IMR-90 (cell line): ENCODE data around the gene TBCE. TPM values are rescaled to one million over a fixed set of nuclear protein-coding genes. Genes with fewer than 3 reads are reported as not detected.

Experiments used
- ATAC-seq: fragments of 200-7000 bp; cut with Tn5 transposase; 2 replicates; pipeline ENCODE4 v1.9.1; 2020; ENCODE audit warnings: low read depth, mild to moderate bottlenecking, moderate library complexity
- BruUV-seq: library from RNA; stranded (reverse); fragments of 400-500 nt; replicated peaks from 2 replicates; lab custom pipeline; 2021; lab: Mats Ljungman, UMichigan
- CTCF ChIA-PET: fragments of 300-600 bp; formaldehyde crosslinking; extraction: SDS; loops from one replicate; lab custom pipeline; 2021; ENCODE audit warnings: antibody characterized with exemption; lab: Yijun Ruan, JAX
- POLR2A ChIA-PET: fragments of 300-600 bp; sonication (Branson Sonifier 250); formaldehyde crosslinking; loops from one replicate; lab custom pipeline; 2022; ENCODE audit warnings: antibody characterized with exemption; ENCODE audit not compliant: unreplicated experiment; lab: Charles Lee
- DNase-seq: peaks from one replicate; pipeline ENCODE4 v3.0.0; 2013
- H2AFZ ChIP-seq: replicated peaks from 2 replicates; pipeline ENCODE3; 2013; ENCODE audit warnings: low read length, mild to moderate bottlenecking; ENCODE audit not compliant: poor library complexity
- H2AK5ac ChIP-seq: 2 replicates; pipeline ENCODE4 v1.6.1; 2013; ENCODE audit warnings: low read depth, low read length, inconsistent platforms
- H2AK9ac ChIP-seq: replicated peaks from 2 replicates; pipeline ENCODE3; 2013; ENCODE audit warnings: mild to moderate bottlenecking, low read depth, low read length, moderate library complexity; ENCODE audit not compliant: poor library complexity
- H2BK120ac ChIP-seq: 2 replicates; pipeline ENCODE4 v1.6.1; 2013; ENCODE audit warnings: low read depth, low read length, inconsistent platforms
- H2BK15ac ChIP-seq: 3 replicates; pipeline ENCODE4 v1.6.1; 2013; ENCODE audit warnings: low read depth, low read length, inconsistent platforms
- H2BK20ac ChIP-seq: 2 replicates; pipeline ENCODE4 v1.6.1; 2013; ENCODE audit warnings: low read depth, mild to moderate bottlenecking, inconsistent platforms, low read length, moderate library complexity
- H2BK5ac ChIP-seq: 2 replicates; pipeline ENCODE4 v1.6.1; 2013; ENCODE audit warnings: mild to moderate bottlenecking, low read depth, low read length, inconsistent platforms; ENCODE audit not compliant: poor library complexity, severe bottlenecking
- H3K14ac ChIP-seq: replicated peaks from 2 replicates; pipeline ENCODE4 v1.6.1; 2013; ENCODE audit warnings: low read depth, low read length, inconsistent platforms
- H3K18ac ChIP-seq: 2 replicates; pipeline ENCODE4 v1.6.1; 2013; ENCODE audit warnings: low read depth, low read length, control low read depth
- H3K23ac ChIP-seq: 2 replicates; pipeline ENCODE4 v1.6.1; 2013; ENCODE audit warnings: low read depth, low read length, inconsistent platforms
- H3K27ac ChIP-seq: 2 replicates; pipeline ENCODE4 v1.5.1; 2013; ENCODE audit warnings: mild to moderate bottlenecking, control low read depth, low read length; ENCODE audit not compliant: insufficient read depth
- H3K27me3 ChIP-seq: 2 replicates; pipeline ENCODE4 v1.6.1; 2013; ENCODE audit warnings: low read length; ENCODE audit not compliant: control insufficient read depth, insufficient read depth
- H3K36me3 ChIP-seq: 2 replicates; pipeline ENCODE4 v1.6.1; 2013; ENCODE audit warnings: low read length, mixed read lengths; ENCODE audit not compliant: control insufficient read depth, insufficient read depth
- H3K4ac ChIP-seq: 2 replicates; pipeline ENCODE4 v1.6.1; 2013; ENCODE audit warnings: low read depth, low read length, inconsistent platforms
- H3K4me1 ChIP-seq: 2 replicates; pipeline ENCODE4 v1.6.1; 2013; ENCODE audit warnings: low read length, mixed read lengths; ENCODE audit not compliant: control insufficient read depth, insufficient read depth
- H3K4me2 ChIP-seq: 2 replicates; pipeline ENCODE4 v1.6.1; 2013; ENCODE audit warnings: low read depth, mild to moderate bottlenecking, control low read depth, low read length, moderate library complexity
- H3K4me3 ChIP-seq: 2 replicates; pipeline ENCODE4 v1.5.1; 2013; ENCODE audit warnings: low read depth, mild to moderate bottlenecking, control low read depth, low read length, moderate library complexity; ENCODE audit not compliant: insufficient read depth
- H3K56ac ChIP-seq: 2 replicates; pipeline ENCODE4 v1.6.1; 2013; ENCODE audit warnings: low read length, inconsistent platforms; ENCODE audit not compliant: insufficient read depth; ENCODE audit errors: extremely low read depth
- H3K79me1 ChIP-seq, 2 experiments: 2 replicates each; pipeline ENCODE4 v1.6.1; 2013; ENCODE audit warnings: low read length in 2 of 2, inconsistent platforms in 1 of 2, low read depth in 1 of 2
- H3K9ac ChIP-seq: 2 replicates; pipeline ENCODE4 v1.6.1; 2013; ENCODE audit warnings: low read depth, low read length, control low read depth
- H3K9me1 ChIP-seq: 2 replicates; pipeline ENCODE4 v1.6.1; 2013; ENCODE audit warnings: low read length, inconsistent platforms; ENCODE audit not compliant: insufficient read depth
- H3K9me3 ChIP-seq: 2 replicates; pipeline ENCODE4 v1.6.1; 2013; ENCODE audit warnings: low read length; ENCODE audit not compliant: control insufficient read depth, insufficient read depth
- H4K20me1 ChIP-seq: 2 replicates; pipeline ENCODE4 v1.6.1; 2013; ENCODE audit warnings: low read length, inconsistent platforms; ENCODE audit not compliant: insufficient read depth
- H4K5ac ChIP-seq: 2 replicates; pipeline ENCODE4 v1.6.1; 2013; ENCODE audit warnings: mild to moderate bottlenecking, low read depth, low read length, control low read depth
- H4K8ac ChIP-seq, 2 experiments: 2 replicates each; pipeline ENCODE4 v1.6.1; 2013; ENCODE audit warnings: low read depth in 2 of 2, low read length in 2 of 2, control low read depth in 1 of 2, inconsistent platforms in 1 of 2
- H4K91ac ChIP-seq: 2 replicates; pipeline ENCODE4 v1.6.1; 2013; ENCODE audit warnings: low read depth, low read length, inconsistent platforms; ENCODE audit not compliant: insufficient read depth
- BHLHE40 ChIP-seq: fragments of 150-350 bp; IDR thresholded peaks from 2 replicates; pipeline ENCODE4 v1.6.1; 2016; ENCODE audit warnings: mild to moderate bottlenecking, low read depth, low read length
- CEBPB ChIP-seq: IDR thresholded peaks from 2 replicates; pipeline ENCODE4 v1.6.1; 2012; ENCODE audit warnings: low read depth, low read length, improper control_type of control experiment
- CHD1 ChIP-seq: IDR thresholded peaks from 2 replicates; pipeline ENCODE4 v1.6.1; 2012; ENCODE audit warnings: low read depth, low read length, improper control_type of control experiment
- ELK1 ChIP-seq: fragments of 150-350 bp; IDR thresholded peaks from 2 replicates; pipeline ENCODE4 v1.6.1; 2016; ENCODE audit warnings: low read depth, mild to moderate bottlenecking, low read length, moderate library complexity, borderline replicate concordance
- FOS ChIP-seq: fragments of 150-350 bp; IDR thresholded peaks from 2 replicates; pipeline ENCODE4 v1.6.1; 2016; ENCODE audit warnings: low read depth, low read length
- MAFK ChIP-seq: IDR thresholded peaks from 2 replicates; pipeline ENCODE4 v1.6.1; 2012; ENCODE audit warnings: low read depth, low read length, improper control_type of control experiment
- MAZ ChIP-seq: IDR thresholded peaks from 2 replicates; pipeline ENCODE4 v1.6.1; 2012; ENCODE audit warnings: low read depth, mild to moderate bottlenecking, low read length, improper control_type of control experiment, moderate library complexity, borderline replicate concordance
- MXI1 ChIP-seq: IDR thresholded peaks from 2 replicates; pipeline ENCODE4 v1.6.1; 2012; ENCODE audit warnings: low read depth, mild to moderate bottlenecking, low read length, moderate library complexity, borderline replicate concordance
- NFE2L2 ChIP-seq: fragments of 150-350 bp; IDR thresholded peaks from 2 replicates; pipeline ENCODE4 v1.6.1; 2016; ENCODE audit warnings: low read depth, mild to moderate bottlenecking, low read length
- POLR2A ChIP-seq: IDR thresholded peaks from 2 replicates; pipeline ENCODE4 v1.6.1; 2012; ENCODE audit warnings: mild to moderate bottlenecking, low read depth, low read length
- RAD21 ChIP-seq: IDR thresholded peaks from 2 replicates; pipeline ENCODE4 v1.6.1; 2012; ENCODE audit warnings: low read length, improper control_type of control experiment
- RCOR1 ChIP-seq: IDR thresholded peaks from 2 replicates; pipeline ENCODE4 v1.6.1; 2012; ENCODE audit warnings: mild to moderate bottlenecking, low read length, improper control_type of control experiment; ENCODE audit not compliant: insufficient replicate concordance
- RFX5 ChIP-seq: IDR thresholded peaks from 2 replicates; pipeline ENCODE4 v1.8.0; 2012; ENCODE audit warnings: low read depth, mild to moderate bottlenecking, low read length, moderate library complexity
- SMC3 ChIP-seq: fragments of 150-350 bp; IDR thresholded peaks from 2 replicates; pipeline ENCODE4 v1.6.1; 2016; ENCODE audit warnings: low read depth, mild to moderate bottlenecking, antibody characterized with exemption, low read length, moderate library complexity
- USF2 ChIP-seq: fragments of 150-350 bp; IDR thresholded peaks from 2 replicates; pipeline ENCODE4 v1.6.1; 2017; ENCODE audit warnings: mild to moderate bottlenecking, antibody characterized with exemption, low read length, low read depth
- WGBS, 2 experiments: methylation state at CpG; one replicate each; pipeline versions ENCODE4 v1.1.5 to v1.1.7; 2013; ENCODE audit warnings: missing lambda C conversion rate in 2 of 2; ENCODE audit not compliant: insufficient read length in 1 of 2; ENCODE audit errors: extremely low coverage in 2 of 2; 5-methylcytosine and 5-hydroxymethylcytosine counted together
- dilution Hi-C: fragments of 300-500 bp; cut with HindIII; formaldehyde crosslinking; loops from one replicate; pipeline ENCODE4 v1.14.3; 2018; ENCODE audit warnings: low sequenced_read_pairs; ENCODE audit not compliant: unreplicated experiment
- in situ Hi-C: fragments of 300-500 bp; cut with MboI; formaldehyde crosslinking; loops from 3 replicates; pipeline ENCODE4 v1.14.3; 2019; ENCODE audit warnings: low sequenced_read_pairs, inconsistent platforms, mixed read lengths
- intact Hi-C: fragments of 100-400 bp; cut with micrococcal nuclease; formaldehyde crosslinking; loops from 2 replicates; pipeline ENCODE4 v1.10.0; 2022
- polyA plus RNA-seq, 3 experiments: library from polyadenylated mRNA; depleted of rRNA; stranded (reverse); fragments of >200 nt; gene quantifications; 2 replicates each; pipeline ENCODE4 v1.2.3, GENCODE V29; 2012; ENCODE audit warnings: low replicate concordance in 1 of 3
- total RNA-seq: library from RNA; depleted of rRNA; stranded (reverse); fragments of >200 nt; gene quantifications from 2 replicates; pipeline ENCODE4 v1.2.3, GENCODE V29; 2012
- TF ChIP-seq, protein P1 (sequence below): conservative IDR thresholded peaks from 2 replicates; pipeline ENCODE4 v1.5.1; 2012; ENCODE audit warnings: mild to moderate bottlenecking, low read depth, low read length, improper control_type of control experiment

TBCE gene
- total and polyA plus RNA-seq, 2 of the 4 experiments (the other 2 are of a cell fraction): 25.3 to 26.7 TPM

DNA sequence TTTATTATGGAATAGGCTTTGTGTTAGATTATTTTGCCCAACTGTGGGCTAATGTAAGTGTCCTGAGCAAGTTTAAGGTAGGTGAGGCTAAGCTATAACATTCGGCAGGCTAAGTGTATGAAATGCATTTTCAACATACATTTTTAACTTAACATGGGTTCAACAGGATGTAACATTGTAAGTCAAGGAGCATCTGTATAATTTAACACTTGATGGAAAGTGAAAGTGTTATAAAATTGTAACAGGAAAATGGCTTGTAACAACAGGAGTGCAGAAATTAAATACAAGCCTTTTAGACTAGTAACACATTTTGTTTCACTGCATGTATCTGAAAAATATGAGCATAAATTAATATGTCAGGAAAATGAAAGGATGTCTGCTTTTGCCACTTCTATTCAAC lies 94.7 kb downstream of the TBCE start:
- H3K18ac ChIP-seq: no peak overlapping the region
- no peaks in the 10 kb centered on the region for H3K27me3 ChIP-seq
- DNase-seq: no peak
- H3K56ac ChIP-seq: no peak overlapping the region
- in situ Hi-C loops (no loop called here), dilution Hi-C loops (no loop called here), intact Hi-C loops (no loop called here)
- no peak overlapping the region for H2BK20ac ChIP-seq
- H2AK9ac ChIP-seq: no peak overlapping the region
- TF ChIP-seq NFE2L2: no peak
- TF ChIP-seq FOS: no peak
- TF ChIP-seq ELK1: no peak
- TF ChIP-seq BHLHE40: no peak
- no peak for TF ChIP-seq RFX5
- no peak for TF ChIP-seq CHD1
- no peak for TF ChIP-seq MAZ
- TF ChIP-seq USF2: no peak
- no peak for TF ChIP-seq CEBPB
- TF ChIP-seq MXI1: no peak
- no peak for TF ChIP-seq RCOR1
- TF ChIP-seq SMC3: no peak
- TF ChIP-seq RAD21: no peak
- TF ChIP-seq, protein P1, sequence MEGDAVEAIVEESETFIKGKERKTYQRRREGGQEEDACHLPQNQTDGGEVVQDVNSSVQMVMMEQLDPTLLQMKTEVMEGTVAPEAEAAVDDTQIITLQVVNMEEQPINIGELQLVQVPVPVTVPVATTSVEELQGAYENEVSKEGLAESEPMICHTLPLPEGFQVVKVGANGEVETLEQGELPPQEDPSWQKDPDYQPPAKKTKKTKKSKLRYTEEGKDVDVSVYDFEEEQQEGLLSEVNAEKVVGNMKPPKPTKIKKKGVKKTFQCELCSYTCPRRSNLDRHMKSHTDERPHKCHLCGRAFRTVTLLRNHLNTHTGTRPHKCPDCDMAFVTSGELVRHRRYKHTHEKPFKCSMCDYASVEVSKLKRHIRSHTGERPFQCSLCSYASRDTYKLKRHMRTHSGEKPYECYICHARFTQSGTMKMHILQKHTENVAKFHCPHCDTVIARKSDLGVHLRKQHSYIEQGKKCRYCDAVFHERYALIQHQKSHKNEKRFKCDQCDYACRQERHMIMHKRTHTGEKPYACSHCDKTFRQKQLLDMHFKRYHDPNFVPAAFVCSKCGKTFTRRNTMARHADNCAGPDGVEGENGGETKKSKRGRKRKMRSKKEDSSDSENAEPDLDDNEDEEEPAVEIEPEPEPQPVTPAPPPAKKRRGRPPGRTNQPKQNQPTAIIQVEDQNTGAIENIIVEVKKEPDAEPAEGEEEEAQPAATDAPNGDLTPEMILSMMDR: no peak
- no peak for TF ChIP-seq POLR2A
- TF ChIP-seq MAFK: no peak
- H3K36me3 ChIP-seq: 0 out of 2 replicates have a peak, but pooled peaks cover 6% of the 10 kb centered on the region
- H3K14ac ChIP-seq: no peak overlapping the region
- no peaks in the 10 kb centered on the region for H3K4me1 ChIP-seq
- H3K9me3 ChIP-seq: no peaks in the 10 kb centered on the region
- H4K8ac ChIP-seq: no peak overlapping the region; a peak in 1 of 4 replicates
- H3K4me3 ChIP-seq: no peak overlapping the region
- H2AFZ ChIP-seq: no peak overlapping the region
- no peak for ATAC-seq
- no peak overlapping the region for H2BK5ac ChIP-seq
- no peak overlapping the region for H4K91ac ChIP-seq
- H3K23ac ChIP-seq: no peak overlapping the region
- H3K27ac ChIP-seq: no peak overlapping the region
- H3K9ac ChIP-seq: no peak overlapping the region
- BruUV-seq: no TSS peak
- no peak overlapping the region for H2BK15ac ChIP-seq
- H3K4ac ChIP-seq: no peak overlapping the region
- H4K5ac ChIP-seq: no peak overlapping the region
- no peak overlapping the region for H2AK5ac ChIP-seq
- no peaks in the 10 kb centered on the region for H3K9me1 ChIP-seq
- CTCF ChIA-PET: no interaction called here
- no peaks in the 10 kb centered on the region; a peak in 1 of 4 replicates for H3K79me1 ChIP-seq
- POLR2A ChIA-PET: no interaction called here
- H2BK120ac ChIP-seq: no peak overlapping the region
- no CpG with 5 or more reads among the region's 1 CpG for WGBS, 2 experiments
- no peak overlapping the region for H3K4me2 ChIP-seq
- H4K20me1 ChIP-seq: no peaks in the 10 kb centered on the region
